ENCODE measurements around the gene MLLT3. TPM values are rescaled to one million over a fixed set of nuclear protein-coding genes. Genes with fewer than 3 reads are reported as not detected.

The MLLT3 gene
- total RNA-seq, 6 experiments from 2014 or later = 0.43 to 2.5 (median 1.2) TPM

- H3K27ac ChIP-seq = no peak overlapping the region
- no peak overlapping the region for H3K4me3 ChIP-seq
- H3K9me3 ChIP-seq = no peaks in the 10 kb centered on the region
- 39% methylated on average over 3 of the region's 7 CpGs for WGBS (ENCODE audit: insufficient coverage, low coverage, low lambda C conversion rate, missing lambda C conversion rate)
- no peaks in the 10 kb centered on the region for H3K36me3 ChIP-seq
- no peak for DNase-seq
- no peaks in the 10 kb centered on the region for H3K27me3 ChIP-seq
- no peak for ATAC-seq
- H3K4me1 ChIP-seq = no peaks in the 10 kb centered on the region
- no peak for TF ChIP-seq POLR2A (IDR thresholded peaks at IDR 0.05)
- no peak for TF ChIP-seq CTCF (IDR thresholded peaks at IDR 0.05)
- intact Hi-C loops (cut with DNase I) = no loop called here
These were observed 302.5 kb downstream of the MLLT3 start for GRCh38 chr9:20319641-20320337.

GRCh38 chr9:20319241-20319640 lies 303.1 kb downstream of the MLLT3 start:
- no peaks in the 10 kb centered on the region for H3K9me3 ChIP-seq
- TF ChIP-seq POLR2A (IDR thresholded peaks at IDR 0.05) (no peak), CTCF (IDR thresholded peaks at IDR 0.05) (no peak)
- ATAC-seq = no peak
- 44% methylated on average over 6 of the region's 8 CpGs for WGBS (ENCODE audit: insufficient coverage, low coverage, low lambda C conversion rate, missing lambda C conversion rate)
- H3K27ac ChIP-seq = no peak overlapping the region
- H3K4me1 ChIP-seq = no peaks in the 10 kb centered on the region
- H3K4me3 ChIP-seq = no peak overlapping the region
- no peaks in the 10 kb centered on the region for H3K36me3 ChIP-seq
- intact Hi-C loops (cut with DNase I) = no loop called here
- no peaks in the 10 kb centered on the region for H3K27me3 ChIP-seq
- no peak for DNase-seq

DNA sequence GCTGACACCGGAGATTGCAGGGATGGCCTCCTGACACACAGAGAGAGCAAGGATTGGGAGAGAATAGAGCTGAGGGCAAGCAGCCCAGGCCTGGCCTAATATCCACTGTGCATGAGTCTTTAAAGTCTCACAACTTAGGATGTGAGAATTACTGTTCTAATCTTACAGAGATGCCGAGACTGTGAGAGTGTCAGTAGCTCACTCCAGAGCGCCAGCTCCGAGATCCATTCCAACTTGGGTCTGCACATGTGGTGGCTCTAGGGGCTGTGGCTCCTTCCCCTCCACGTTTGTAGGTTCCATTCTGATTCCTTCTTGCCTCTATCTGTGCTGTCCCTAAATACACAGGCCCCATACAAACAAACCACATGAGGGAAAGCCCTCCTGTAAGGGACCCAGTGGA lies 304.6 kb downstream of the MLLT3 start:
- no peaks in the 10 kb centered on the region for H3K9me3 ChIP-seq
- no peak overlapping the region for H3K27ac ChIP-seq
- no peaks in the 10 kb centered on the region for H3K4me1 ChIP-seq
- WGBS (ENCODE audit: insufficient coverage, low coverage, low lambda C conversion rate, missing lambda C conversion rate) = no CpG with 5 or more reads among the region's 5 CpGs
- no peaks in the 10 kb centered on the region for H3K27me3 ChIP-seq
- DNase-seq (no peak), ATAC-seq (no peak)
- TF ChIP-seq CTCF (IDR thresholded peaks at IDR 0.05) = no peak
- TF ChIP-seq POLR2A (IDR thresholded peaks at IDR 0.05) = no peak
- no peaks in the 10 kb centered on the region for H3K36me3 ChIP-seq
- intact Hi-C loops (cut with DNase I) = no loop called here
- H3K4me3 ChIP-seq = no peak overlapping the region

GRCh38 chr9:20316372-20316771 lies 305.9 kb downstream of the MLLT3 start:
- Histone ChIP-seq H3K4me3 (no peak overlapping the region), H3K4me1 (no peaks in the 10 kb centered on the region), H3K9me3 (no peaks in the 10 kb centered on the region), H3K27ac (no peak overlapping the region), H3K27me3 (no peaks in the 10 kb centered on the region), H3K36me3 (no peaks in the 10 kb centered on the region)
- TF ChIP-seq POLR2A (IDR thresholded peaks at IDR 0.05) (no peak), CTCF (IDR thresholded peaks at IDR 0.05) (no peak)
- WGBS (ENCODE audit: insufficient coverage, low coverage, low lambda C conversion rate, missing lambda C conversion rate) = 44% methylated on average over 9 of the region's 9 CpGs
- ATAC-seq (no peak), DNase-seq (no peak)
- intact Hi-C loops (cut with DNase I) = no loop called here

Measured in right lobe of liver (tissue), 6 donors.